ENCODE data around the gene KRT84.

DNA sequence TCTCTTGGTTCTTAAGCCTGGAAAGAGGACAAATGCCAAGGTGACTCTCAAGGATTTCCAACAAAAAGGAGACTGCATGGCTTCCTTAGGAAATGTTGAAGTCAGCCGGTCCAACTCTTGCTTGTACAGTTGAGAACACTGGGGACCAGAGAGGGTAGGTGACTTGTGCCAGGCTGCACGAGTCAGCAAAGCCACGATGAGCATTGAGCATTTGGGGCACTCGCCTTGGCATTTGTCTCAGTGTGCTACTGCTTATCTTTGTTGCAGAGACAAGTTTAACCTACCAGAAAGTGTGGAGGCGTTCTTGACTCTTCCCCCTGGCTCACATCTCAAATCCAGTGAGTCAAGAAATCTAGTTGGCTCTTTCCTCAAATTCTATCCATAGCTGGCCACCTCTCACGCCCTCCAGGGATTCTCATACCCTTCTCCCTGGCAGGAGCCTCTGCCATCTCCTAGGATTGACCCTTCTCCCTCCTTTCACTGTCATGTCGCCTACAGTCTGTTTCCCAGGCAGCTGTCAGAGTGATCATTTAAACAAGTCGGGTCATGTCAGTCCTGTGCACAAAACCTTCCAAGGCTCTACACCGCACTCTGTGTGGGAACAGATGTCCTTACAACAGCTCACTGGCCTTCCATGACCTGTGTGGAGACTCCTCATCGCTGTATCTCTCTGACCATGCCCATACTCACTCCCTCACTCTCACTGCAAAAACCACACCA lies 47.1 kb downstream of the KRT84 start:
- TF ChIP-seq CTCF (tag by site-specific recombination; IDR thresholded peaks at IDR 0.05): no peak
- no peak for TF ChIP-seq ZNF174 (tag by site-specific recombination; IDR thresholded peaks at IDR 0.05)
- TF ChIP-seq, protein P1, sequence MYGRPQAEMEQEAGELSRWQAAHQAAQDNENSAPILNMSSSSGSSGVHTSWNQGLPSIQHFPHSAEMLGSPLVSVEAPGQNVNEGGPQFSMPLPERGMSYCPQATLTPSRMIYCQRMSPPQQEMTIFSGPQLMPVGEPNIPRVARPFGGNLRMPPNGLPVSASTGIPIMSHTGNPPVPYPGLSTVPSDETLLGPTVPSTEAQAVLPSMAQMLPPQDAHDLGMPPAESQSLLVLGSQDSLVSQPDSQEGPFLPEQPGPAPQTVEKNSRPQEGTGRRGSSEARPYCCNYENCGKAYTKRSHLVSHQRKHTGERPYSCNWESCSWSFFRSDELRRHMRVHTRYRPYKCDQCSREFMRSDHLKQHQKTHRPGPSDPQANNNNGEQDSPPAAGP (tag by site-specific recombination; IDR thresholded peaks at IDR 0.05): no peak
- TF ChIP-seq, protein P2, sequence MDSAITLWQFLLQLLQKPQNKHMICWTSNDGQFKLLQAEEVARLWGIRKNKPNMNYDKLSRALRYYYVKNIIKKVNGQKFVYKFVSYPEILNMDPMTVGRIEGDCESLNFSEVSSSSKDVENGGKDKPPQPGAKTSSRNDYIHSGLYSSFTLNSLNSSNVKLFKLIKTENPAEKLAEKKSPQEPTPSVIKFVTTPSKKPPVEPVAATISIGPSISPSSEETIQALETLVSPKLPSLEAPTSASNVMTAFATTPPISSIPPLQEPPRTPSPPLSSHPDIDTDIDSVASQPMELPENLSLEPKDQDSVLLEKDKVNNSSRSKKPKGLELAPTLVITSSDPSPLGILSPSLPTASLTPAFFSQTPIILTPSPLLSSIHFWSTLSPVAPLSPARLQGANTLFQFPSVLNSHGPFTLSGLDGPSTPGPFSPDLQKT (IDR thresholded peaks at IDR 0.05; ENCODE audit: borderline replicate concordance, low read depth, low read length): no peak
- TF ChIP-seq ZNF549 (tag by site-specific recombination; IDR thresholded peaks at IDR 0.05): no peak
- TF ChIP-seq, protein P3, sequence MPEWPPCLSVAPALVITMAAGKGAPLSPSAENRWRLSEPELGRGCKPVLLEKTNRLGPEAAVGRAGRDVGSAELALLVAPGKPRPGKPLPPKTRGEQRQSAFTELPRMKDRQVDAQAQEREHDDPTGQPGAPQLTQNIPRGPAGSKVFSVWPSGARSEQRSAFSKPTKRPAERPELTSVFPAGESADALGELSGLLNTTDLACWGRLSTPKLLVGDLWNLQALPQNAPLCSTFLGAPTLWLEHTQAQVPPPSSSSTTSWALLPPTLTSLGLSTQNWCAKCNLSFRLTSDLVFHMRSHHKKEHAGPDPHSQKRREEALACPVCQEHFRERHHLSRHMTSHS (tag by site-specific recombination; IDR thresholded peaks at IDR 0.05): no peak
- no peak for TF ChIP-seq ZNF629 (tag by site-specific recombination; IDR thresholded peaks at IDR 0.05)
- TF ChIP-seq ZNF548 (tag by site-specific recombination; IDR thresholded peaks at IDR 0.05): no peak
- no peak for TF ChIP-seq REST (tag by site-specific recombination; IDR thresholded peaks at IDR 0.05)
- no peak for TF ChIP-seq KLF16 (tag by site-specific recombination; IDR thresholded peaks at IDR 0.05)

Measured in HEK293 (cell line).